HG03159 (cell line): Measurements from ENCODE around the gene MACROD2.

Experiments
- ATAC-seq: cut with Tn5 transposase; IDR thresholded peaks from one replicate; pipeline ENCODE4 v1.9.1; 2021; ENCODE audit warnings: mild to moderate bottlenecking, moderate library complexity; ENCODE audit not compliant: unreplicated experiment

MACROD2 gene

GRCh38 chr20:14569641-14570040 is 574.3 kb downstream of the MACROD2 start:
- ATAC-seq = no peak

DNA sequence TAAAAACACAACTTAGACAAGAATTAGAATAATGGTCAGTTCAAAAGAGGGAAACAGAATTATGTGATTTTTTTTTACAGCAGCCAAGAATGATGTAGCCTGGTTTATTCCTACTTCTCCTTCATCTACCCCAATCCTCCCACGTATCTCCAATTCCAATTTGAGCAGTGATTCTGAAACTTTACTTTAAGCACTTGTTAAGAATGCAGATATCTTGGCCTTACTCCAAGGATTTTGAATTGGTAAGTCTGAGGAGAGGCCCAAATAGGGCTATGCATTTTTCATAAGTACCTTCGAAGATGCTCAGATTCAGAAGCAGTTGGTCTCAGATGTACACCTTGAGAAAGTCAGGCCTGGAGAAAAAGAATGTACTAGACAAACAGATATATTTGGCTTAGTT is 575.5 kb downstream of the MACROD2 start:
- ATAC-seq = no peak

- ATAC-seq = no peak
These were observed 578.4 kb downstream of the MACROD2 start for GRCh38 chr20:14573676-14574075.

GRCh38 chr20:14576196-14576877 is 581.0 kb downstream of the MACROD2 start:
- no peak for ATAC-seq

- no peak for ATAC-seq
These were observed 585.2 kb downstream of the MACROD2 start for GRCh38 chr20:14580418-14581074.

DNA sequence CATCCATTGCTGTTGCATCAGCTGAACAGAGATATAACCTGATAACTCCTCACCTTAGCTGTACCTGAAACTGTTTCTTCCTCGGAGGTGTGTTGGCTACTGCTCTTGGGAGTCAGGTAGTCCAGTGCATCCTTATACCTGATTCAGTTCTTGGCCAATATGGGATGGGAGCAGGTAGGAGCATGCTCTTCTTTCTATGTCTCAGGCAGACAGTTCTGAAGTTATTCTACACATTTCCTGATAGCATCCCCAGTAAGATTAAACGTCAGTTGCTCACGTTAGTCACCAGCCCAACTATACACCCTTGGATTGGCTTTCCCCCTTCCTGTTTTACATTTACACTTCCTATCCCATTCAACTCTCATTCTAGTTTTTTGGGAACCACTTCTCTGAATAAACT is 586.4 kb downstream of the MACROD2 start:
- ATAC-seq = no peak

- no peak for ATAC-seq
These were observed 587.5 kb downstream of the MACROD2 start for GRCh38 chr20:14582855-14583254.

- no peak for ATAC-seq
These were observed 588.1 kb downstream of the MACROD2 start for GRCh38 chr20:14583413-14583812.

GRCh38 chr20:14589383-14589782 is 594.1 kb downstream of the MACROD2 start:
- no peak for ATAC-seq

- no peak for ATAC-seq
These were observed 599.7 kb downstream of the MACROD2 start for GRCh38 chr20:14595051-14595450.

DNA sequence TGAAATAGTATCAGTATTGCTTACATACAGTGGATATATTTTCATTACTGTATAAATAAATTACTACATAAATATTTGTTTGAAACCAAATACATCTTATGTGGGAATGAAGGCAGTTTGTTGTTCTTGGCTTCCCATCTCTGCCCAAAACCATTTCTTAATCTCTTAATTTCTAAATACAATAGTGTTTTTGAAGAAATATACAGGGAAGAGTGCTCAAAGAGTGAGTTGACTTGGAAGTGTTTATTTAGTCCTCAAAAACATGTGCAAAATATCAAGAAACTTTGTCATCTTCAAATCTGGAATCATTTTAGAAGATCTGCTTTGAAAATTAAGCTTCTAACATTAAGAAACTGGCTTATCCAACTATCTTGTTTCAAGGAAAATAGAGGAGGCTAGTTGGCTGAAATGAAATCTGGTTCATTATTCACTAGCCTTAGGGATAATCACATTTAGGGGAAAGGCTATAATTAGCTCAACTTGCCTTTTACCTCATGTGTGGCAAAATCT is 601.9 kb downstream of the MACROD2 start:
- ATAC-seq = no peak

GRCh38 chr20:14599613-14600012 is 604.3 kb downstream of the MACROD2 start:
- ATAC-seq = no peak

GRCh38 chr20:14600527-14600926 is 605.2 kb downstream of the MACROD2 start:
- ATAC-seq = no peak

DNA sequence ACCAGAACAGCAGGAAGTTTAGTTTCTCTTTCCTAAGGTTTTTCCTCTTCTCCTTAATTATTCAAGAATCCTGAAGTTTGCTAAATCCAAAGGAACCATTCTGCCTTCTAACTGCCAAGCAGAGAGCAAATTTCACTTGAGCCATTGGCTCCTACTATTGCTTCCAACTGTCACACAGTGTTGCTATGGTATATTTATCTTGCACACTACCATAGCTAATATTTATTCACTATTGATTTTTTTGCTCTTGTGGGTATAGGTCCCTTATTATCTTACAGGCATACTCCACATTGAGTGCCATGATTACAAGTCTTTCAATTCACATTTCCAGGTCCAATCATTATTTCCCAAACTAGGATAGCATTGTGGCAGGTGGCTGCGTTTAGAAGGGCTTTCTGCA is 608.8 kb downstream of the MACROD2 start:
- ATAC-seq = no peak

- no peak for ATAC-seq
These were observed 614.3 kb downstream of the MACROD2 start for GRCh38 chr20:14609328-14610221.

GRCh38 chr20:14611479-14611878 is 616.2 kb downstream of the MACROD2 start:
- ATAC-seq = no peak

- no peak for ATAC-seq
These were observed 617.1 kb downstream of the MACROD2 start for GRCh38 chr20:14612391-14612790.

DNA sequence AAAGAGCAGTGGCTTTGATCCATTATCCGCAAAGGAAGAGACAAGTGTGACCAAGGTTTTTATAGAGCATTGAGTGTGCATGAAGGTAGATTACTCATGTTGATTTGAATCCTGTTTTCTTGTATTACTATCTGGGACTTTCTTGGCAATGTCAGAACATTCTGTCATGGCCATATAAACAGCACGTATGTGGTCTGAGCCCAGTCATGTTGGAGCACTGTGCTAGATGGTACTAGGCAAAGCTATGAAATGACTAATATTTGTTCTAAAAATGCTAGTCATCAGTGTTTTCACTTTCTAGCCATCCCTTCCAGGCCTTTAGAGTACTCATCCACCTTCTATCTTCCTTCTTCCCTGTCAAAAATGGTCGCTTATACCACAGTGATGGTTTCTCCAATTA is 620.7 kb downstream of the MACROD2 start:
- ATAC-seq = no peak

DNA sequence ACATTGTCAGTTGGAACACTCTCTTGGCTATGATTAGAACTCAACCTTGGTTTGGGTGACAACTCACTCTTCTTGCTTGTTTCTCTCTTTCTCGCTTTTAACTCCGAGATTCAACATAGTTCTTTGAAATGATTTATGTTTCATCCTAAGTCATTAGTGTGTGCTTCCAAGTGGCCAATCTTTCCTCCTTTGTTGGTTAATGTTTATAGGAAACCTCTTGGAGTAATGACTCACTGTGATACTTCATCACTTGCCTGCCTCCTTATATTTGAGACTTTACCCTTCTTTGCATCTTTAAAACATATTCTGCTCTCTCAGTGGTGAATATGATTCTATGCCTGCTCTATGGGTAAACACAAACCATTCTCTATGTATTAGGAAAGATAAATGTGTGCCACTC is 621.8 kb downstream of the MACROD2 start:
- no peak for ATAC-seq

GRCh38 chr20:14619411-14619810 is 624.1 kb downstream of the MACROD2 start:
- ATAC-seq = no peak

DNA sequence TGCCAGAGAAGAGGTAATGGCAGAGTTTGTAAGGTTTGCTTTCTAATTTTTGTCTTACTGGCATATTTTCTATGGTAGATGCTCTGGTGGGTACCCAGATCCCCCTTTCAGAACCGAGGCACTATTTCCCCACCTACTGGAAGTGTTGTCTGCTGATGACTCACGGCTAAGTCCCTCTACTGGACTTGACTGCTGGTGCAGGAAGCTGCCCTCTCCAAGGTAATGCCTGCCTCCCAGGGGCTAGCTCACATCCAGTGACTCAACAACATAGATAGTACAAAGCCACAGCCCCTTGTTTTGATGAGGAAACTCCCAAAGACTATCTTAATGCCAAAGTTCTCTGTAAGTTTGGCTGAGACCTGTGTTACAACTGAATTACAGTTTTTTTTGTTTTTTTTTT is 627.5 kb downstream of the MACROD2 start:
- no peak for ATAC-seq

- ATAC-seq = no peak
These were observed 635.7 kb downstream of the MACROD2 start for GRCh38 chr20:14631011-14631410.
